DMS114 treated with DMSO at 0.1 percent for 48 hours (cell line): ENCODE data around the gene ARRB2.
"Not testable (repeated sequence)": the region's sequence is repeated elsewhere in the genome, so short reads cannot be mapped to it uniquely, and the experiment has no call there.

Experiments used
- DNase-seq: peaks from one replicate; lab custom pipeline; 2025; ENCODE audit not compliant: unreplicated experiment; lab: John Stamatoyannopoulos, UW

ARRB2 gene

DNA sequence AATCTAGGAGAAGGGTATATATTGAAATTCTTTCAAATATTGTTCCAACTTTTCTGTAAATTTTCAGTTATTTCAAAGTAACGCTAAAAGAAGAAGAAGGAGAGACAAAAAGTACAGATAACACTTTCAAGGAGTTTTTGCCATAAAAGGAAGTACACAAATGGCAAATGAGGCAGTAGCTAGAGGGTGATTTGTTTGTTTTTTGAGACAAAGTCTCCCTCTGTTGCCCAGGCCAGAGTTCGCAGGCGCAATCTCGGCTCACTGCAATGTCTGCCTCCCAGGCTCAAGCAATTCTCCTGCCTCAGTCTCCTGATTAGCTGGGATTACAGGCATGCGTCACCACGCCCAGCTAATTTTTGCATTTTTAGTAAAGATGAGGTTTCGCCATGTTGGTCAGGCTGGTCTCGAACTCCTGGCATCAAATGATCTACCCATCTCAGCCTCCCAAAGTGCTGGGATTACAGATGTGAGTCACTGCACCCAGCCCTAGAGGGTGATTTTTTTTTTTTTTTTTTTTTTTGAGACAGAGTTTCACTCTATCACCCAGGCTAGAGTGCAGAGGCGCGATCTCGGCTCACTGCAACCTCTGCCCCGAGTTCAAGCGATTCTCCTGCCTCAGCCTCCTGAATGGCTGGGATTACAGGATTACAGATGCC lies 10.9 kb upstream of the ARRB2 start:
- DNase-seq, result not testable (repeated sequence)

DNA sequence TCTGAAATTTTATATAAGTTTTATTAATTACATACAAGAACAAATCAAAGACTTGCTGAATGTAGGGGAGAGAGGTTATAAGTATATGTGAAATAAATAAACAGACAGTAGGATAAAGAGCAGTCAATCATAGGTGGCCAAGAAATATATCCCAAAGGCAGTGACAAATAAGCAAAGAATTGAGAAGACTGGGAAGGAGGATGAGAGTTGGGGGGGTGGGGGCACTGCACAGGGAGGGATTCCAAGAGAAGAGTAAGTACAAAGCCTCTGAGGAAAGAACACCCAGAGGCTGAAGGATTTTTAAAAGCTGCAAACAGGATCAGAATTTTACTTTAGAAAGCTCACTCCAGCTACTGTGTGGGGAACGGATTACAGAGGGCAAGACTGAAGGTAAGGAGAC lies 9.3 kb upstream of the ARRB2 start:
- no peak for DNase-seq

DNA sequence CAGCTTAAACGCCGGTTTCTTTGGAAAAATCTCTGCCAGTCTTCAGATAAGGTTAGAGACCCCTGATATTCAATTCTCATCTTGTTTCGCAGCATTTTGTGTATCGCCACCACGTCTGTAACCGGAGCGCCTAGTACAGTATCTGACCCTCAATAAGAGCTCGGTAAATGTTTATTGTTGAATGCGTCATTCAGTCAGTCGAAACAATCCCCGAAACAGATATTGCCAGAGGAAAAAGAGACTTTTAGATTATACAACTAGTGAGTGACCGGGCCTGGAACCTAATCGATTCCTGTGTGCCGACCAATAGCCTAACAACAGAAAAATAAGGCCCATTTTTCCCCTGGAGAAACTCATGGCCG lies 7.1 kb upstream of the ARRB2 start:
- no peak for DNase-seq

DNA sequence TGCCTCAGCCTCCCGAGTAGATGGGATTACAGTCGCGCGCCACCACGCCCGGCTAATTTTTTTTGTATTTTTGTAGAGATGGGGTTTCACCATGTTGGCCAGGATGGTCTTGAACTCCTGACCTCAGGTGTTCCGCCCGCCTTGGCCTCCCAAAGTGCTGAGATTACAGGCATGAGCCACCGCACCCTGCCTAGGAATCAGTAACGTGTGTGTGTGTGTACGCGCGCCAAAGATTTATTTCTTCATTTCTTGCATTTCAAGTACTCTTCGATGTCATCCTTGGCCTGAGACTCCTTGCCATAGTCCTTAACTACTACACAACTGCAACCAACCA lies 5.9 kb upstream of the ARRB2 start:
- DNase-seq, result not testable (repeated sequence)

DNA sequence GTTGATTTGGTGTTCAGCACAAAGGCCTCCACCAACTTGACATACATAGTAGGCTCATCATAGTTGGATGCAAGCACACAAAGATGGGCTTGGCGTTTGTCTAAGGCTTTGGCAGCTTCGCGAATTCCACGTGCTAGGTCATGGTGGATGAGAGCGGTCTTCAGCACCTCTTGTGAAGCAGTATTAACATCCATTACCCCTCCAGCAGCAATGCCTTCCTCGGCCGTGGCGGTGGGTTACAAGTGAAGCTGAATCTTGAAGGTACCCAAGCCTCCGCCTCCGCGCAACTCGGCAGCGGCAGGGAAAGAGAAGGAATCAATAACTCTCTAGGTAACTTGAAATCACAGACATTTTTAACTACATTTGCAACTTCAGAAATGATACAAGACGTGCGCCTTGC lies 5.4 kb upstream of the ARRB2 start:
- no peak for DNase-seq

DNA sequence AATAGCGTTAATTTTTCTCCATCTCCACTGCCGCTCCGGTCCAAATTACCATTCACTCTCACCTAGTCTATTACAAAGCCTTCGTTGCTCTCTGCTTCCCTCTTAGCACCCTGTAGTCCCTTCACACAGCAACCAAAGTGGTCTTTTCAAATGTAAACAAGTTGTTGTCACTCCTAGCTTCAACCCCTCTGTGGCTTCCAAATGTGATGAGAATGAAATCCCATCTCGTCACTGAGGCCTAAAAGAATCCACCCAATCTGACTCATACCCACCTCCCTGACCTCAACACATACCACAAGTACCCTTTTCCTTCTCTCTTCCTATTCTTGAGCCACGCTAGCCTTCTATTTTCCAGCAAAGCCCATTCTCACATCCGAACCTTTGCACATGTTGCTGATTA lies 4.3 kb upstream of the ARRB2 start:
- DNase-seq, result no peak

DNA sequence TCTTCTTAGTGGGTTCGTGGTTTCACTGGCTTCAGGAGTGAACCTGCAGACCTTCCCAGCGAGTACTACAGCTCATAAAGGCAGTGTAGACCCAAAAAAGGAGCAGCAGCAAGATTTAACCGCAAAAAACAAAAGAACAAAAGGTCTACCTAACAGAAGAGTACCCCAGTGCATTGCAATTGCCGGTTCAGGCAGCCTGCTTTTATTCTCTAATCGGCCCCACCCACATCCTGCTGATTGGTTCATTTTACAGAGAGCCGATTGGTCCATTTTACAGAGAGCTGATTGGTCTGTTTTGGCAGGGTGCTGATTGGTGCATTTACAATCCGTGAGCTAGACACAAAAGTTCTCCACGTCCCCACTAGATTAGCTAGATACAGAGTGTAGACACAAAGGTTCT lies 2.0 kb upstream of the ARRB2 start:
- no peak for DNase-seq

DNA sequence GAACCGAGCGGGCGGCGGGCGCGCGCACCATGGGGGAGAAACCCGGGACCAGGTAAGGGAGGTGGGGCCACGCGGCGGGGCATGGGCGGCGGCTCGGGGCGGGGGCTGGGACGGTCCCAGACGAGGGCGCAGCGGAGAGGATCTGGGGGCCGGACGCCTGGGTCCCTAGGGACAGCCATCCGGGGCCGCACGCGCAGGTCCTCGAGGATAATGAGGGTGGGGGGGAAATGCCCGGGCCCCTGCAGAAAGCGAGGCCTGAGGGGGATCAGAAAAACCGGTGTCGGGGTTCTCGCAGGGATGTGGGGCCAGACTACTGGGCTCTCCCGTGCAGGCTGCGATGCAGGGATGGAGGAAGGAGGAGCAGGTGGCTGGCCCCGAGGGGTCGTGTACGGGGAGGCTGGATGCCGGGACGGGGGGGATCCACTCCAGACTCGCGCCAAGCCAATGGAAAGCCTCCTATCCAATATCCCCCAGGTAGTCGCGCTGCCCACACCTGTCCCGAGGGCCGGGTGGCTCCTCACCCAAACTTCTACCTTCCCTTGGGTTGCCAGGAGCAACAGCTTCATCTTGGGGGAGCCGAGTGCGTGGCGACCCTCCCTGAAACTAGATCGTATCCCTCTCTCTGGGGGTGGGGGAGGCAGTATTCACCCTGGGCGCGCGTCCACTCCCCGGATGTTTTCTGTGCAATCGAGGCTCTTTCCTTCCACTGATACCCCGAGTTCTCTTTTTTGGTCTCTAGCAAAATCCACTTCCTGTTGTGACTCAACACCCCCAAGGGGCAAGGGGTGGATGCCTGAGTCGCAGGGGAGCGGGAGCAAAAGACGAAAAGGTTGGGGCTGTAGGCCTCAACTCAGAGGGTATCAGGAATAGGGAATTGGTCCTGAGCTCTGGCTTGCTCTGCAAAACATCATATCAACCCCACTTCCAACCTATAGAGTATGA lies 532 bp downstream of the ARRB2 start:
- no peak for DNase-seq

DNA sequence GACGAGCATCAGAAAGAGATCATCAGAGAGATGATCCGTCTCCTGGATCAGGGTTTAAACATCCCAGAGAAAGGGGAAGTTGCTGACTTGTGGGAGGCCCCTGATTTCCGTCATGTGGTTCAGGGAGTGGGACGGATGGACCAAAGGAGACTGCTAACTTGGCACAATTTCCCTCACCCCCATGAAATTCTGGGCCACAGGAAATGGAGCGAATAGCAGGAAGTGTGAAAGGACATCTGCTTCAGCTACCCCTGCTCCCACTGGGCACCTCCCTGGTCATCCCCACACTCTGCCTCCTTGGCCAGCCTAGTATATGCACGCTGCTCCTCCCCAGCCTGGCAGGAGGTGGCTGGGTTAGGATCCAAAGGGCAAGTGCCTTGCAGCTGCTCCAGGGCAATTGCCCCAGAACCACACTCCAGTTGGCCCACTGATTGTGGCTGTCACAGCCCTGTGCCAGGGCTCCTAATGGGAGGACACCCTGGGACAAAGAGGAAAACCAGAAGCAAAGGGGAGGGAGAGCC lies 1.3 kb downstream of the ARRB2 start:
- DNase-seq, result no peak

DNA sequence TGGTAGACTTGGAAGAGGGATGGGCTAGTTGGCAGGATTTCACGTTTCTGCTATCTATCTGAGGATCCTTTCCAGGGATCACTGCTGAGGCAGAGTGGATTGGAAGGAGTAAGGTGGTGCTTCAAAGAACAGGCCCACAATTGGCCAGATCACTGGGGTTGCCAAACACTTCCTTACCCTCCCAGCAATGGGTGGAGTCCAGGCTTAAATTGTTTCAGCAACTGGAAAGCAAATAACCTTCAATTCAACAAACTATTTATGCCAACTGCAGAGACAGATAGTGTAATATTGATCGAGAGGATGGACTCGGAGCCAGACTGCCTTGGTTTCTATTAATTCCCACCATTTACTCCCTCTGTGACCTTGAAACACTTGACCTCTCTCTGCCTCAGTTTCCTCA lies 2.1 kb downstream of the ARRB2 start:
- DNase-seq, result no peak

DNA sequence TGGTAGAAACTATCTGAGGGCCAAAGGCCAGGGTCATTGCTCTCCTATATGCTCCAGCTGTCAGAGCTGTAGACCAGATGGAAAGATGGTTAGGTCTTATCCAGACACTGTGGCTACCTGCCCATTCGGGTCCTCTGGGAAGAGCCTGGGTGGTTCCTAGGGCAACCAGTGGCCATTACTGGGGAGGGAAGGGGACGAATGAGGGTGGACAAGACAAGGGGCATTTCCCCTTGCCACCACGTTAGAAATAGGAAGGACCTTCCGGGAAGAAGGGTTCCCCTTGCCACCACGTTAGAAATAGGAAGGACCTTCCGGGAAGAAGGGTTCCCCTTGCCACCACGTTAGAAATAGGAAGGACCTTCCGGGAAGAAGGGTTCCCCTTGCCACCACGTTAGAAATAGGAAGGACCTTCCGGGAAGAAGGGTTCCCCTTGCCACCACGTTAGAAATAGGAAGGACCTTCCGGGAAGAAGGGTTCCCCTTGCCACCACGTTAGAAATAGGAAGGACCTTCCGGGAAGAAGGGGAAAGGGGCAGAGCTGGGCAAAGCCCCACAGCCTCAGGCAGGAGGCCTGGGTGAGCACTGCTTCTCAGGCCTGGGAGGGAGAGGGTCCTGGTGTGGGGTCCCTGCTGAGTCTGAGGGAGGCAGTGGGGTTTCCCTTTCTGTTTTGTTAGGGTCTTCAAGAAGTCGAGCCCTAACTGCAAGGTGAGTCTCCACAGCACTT lies 4.1 kb downstream of the ARRB2 start:
- DNase-seq, result not testable (repeated sequence)

DNA sequence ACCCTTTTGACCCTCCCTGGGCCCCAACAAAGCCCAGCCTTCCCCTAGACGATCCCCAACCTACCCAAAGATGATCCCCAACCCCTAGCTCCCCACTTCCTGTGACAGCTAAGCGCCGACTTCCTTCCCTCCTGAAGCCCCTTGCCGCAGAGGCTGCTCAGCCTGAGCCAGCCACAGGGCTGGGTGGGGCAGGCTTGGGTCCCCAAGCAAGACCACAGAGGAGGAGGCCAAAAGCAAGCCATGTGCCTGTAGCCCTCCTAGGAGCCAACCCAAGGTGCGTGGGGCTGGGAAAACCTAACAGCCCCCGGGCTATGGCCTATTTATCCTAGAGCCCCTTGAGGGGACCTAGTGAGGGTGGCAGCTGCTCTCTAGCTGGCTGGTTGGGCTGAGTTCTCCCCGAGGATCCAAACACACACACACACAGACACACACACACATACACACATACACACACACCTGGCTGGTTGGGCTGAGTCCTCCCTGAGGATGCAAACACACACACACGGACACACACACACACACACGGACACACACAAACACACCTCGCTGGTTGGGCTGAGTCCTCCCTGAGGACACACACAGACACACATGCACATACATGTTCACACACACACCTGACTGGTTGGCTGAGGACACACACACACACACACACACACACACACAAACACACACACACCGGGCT lies 4.8 kb downstream of the ARRB2 start:
- DNase-seq, result no peak

DNA sequence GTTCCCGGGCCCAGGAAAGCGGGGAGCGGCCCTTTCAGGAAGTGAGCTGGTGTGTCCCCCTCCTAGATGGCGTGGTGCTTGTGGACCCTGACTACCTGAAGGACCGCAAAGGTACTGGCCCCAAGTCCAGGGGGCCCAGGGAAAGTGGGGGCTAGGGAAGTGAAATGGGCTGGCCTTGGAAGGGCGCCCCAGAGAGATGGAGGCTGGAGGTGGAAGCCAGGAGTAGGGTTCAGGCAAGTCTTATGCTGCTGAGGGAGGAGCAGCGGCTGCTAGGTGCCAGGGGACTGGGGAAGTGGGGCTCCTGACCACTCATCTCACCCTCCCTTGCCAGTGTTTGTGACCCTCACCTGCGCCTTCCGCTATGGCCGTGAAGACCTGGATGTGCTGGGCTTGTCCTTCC lies 5.6 kb downstream of the ARRB2 start:
- DNase-seq, result no peak

DNA sequence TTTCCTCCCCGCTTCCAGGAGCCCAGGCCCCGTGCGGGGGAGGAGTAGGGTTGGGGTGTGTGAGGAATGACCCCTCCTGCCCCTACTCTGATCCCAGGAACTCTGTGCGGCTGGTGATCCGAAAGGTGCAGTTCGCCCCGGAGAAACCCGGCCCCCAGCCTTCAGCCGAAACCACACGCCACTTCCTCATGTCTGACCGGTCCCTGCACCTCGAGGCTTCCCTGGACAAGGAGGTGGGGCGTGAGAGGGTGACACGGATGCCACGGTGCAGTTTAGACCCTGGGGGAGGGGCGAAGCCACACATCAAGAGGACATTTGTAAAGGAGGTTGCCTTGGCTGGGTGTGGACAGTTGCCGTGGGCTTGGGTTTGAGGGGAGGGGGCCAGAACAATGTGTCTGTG lies 7.4 kb downstream of the ARRB2 start:
- DNase-seq, result no peak

DNA sequence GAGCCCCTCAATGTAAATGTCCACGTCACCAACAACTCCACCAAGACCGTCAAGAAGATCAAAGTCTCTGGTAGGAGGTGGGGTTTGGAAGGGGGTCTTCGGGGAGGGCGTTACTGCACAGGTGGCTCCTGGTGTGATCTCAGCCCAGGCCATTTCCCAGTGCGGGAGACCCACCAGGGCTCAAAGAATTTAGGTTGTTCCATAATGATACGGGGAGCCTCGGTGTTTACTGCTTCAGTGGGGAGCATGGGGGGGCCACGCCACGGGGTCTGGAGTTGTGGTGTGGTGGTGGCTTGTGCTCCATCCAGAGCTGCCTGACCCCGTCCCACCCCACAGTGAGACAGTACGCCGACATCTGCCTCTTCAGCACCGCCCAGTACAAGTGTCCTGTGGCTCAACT lies 7.8 kb downstream of the ARRB2 start:
- DNase-seq, result no peak

DNA sequence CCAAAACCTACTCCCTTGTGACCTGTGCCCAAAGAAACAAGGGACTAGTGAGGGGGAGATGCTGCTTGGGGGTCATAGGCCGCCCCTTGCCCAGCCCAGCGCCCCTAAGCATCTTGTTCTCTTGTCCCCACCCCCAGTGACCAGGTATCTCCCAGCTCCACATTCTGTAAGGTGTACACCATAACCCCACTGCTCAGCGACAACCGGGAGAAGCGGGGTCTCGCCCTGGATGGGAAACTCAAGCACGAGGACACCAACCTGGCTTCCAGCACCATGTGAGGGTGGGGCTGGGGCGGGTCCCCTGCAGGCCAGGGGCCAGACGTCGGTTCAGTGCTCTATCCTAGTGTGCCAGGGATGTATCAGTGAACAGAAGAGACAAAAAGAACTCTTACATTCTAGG lies 8.7 kb downstream of the ARRB2 start:
- DNase-seq, result no peak

DNA sequence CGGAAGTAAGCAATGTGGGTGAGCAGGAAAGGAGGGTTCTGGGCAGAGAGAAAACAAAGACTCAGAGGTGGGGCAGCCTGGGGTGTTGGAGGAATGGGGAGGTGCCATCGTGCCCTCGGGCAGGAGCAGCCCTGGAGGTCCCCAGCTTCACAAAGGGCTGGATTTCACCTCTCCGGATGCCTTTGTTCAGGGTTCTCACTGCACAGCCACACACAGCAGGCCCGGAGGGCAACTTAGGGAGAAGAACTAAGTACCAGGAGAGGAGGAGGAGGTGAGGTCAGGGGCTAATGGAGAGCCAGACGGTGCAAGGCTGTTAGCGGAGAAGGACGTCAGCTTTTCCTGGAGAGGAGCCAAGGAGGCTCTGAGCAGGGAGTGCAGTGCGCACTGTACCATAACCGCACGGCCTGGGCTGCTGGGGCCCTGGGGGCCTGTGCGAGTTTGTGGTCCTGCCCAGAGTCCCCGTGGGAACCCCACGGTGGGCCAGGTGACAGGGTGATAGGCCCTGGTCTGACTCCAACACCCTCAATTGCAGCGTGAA lies 9.3 kb downstream of the ARRB2 start:
- no peak for DNase-seq

DNA sequence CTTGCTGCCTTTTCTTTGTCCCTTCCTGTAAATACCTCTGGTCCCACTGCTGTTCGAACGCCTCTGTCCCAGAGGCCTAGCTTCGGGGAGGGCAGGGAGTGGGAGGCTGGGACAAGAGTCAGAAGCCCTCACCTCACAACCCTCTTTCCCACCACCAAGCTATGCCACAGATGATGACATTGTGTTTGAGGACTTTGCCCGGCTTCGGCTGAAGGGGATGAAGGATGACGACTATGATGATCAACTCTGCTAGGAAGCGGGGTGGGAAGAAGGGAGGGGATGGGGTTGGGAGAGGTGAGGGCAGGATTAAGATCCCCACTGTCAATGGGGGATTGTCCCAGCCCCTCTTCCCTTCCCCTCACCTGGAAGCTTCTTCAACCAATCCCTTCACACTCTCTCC lies 10.4 kb downstream of the ARRB2 start:
- DNase-seq, result no peak

DNA sequence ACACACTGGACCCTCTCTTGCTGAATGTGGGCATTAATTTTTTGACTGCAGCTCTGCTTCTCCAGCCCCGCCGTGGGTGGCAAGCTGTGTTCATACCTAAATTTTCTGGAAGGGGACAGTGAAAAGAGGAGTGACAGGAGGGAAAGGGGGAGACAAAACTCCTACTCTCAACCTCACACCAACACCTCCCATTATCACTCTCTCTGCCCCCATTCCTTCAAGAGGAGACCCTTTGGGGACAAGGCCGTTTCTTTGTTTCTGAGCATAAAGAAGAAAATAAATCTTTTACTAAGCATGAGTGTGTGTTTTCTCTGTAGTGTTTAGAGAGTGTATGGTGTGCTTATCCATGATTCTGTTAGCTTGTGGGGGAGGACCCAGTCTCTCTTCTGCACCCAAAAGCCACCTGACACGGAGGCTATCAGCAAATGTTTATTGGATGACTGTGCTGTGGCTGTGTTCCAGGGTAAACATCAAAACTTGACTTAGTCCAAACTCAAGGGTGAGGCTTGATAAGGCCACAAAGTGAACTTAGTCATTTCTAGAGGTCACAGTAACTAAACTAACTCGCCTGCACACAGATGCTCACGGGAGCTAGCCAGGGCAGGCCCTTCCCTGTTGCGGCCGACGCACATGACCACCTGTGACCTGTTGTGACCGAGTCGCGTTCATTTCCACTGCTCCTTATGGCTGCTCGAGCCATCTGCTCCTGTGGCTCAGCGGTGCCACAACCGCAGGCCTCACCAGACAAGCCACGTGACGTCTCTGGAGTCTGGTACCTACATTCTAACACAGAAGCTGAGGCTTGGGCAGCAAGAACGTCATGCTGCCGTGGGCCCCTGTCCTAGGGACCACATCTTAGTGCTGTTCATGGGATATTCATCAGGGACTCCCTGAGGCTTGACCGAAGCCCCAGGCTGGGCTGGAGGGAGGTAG lies 11.0 kb downstream of the ARRB2 start:
- DNase-seq, result no peak

DNA sequence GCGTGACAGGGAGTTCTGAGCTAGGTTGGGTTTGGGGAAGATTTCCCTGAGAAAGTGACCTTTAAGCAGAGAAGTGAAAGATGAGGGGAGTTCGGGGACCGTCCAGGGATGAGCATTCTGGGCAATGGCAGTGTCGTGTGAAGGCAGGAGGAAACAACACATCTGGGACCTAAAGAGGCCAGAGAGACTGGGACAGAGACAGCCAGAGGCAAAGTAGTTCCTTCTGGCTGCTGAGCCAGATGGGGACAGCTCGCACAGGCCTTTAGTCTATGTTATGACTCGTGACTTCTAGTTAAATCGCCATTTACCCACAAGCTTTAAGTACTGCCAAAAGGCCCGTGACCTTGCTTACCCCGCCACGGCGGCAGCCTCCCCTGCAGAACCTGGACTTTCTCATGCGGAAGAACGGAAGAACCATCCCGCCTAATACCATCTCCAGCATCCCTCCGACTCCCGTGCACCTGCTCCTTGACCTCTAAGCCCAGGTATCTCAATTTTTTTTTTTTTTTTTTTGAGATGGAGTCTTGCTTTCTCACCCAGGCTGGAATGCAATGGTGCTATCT lies 12.3 kb downstream of the ARRB2 start:
- DNase-seq, result no peak
